HepG2 (cell line): ENCODE data around the gene ITM2B. TPM values are rescaled to one million over a fixed set of nuclear protein-coding genes. Genes with fewer than 3 reads are reported as not detected.

Experiments
- BATF2 ChIP-seq: sonication (generic); formaldehyde crosslinking; IDR thresholded peaks from 2 replicates; pipeline ENCODE4 v1.8.0; 2022; ENCODE audit warnings: mild to moderate bottlenecking, missing genetic modification reagents, moderate library complexity
- BCL3 ChIP-seq: sonication (generic); formaldehyde crosslinking; IDR thresholded peaks from 2 replicates; pipeline ENCODE4 v1.5.1; 2020; ENCODE audit warnings: mild to moderate bottlenecking, missing genetic modification reagents, moderate library complexity
- HDAC1 ChIP-seq: sonication (generic); formaldehyde crosslinking; IDR thresholded peaks from 2 replicates; pipeline ENCODE4 v1.5.1; 2020; ENCODE audit warnings: mild to moderate bottlenecking, missing genetic modification reagents
- HNRNPH1 ChIP-seq: fragments of 200-400 bp; formaldehyde crosslinking; optimal IDR thresholded peaks from 2 replicates; pipeline ENCODE3; 2017; ENCODE audit warnings: mild to moderate bottlenecking, low read depth, low read length
- HOXA9 ChIP-seq: sonication (generic); formaldehyde crosslinking; IDR thresholded peaks from 2 replicates; pipeline ENCODE4 v1.8.1; 2022; ENCODE audit warnings: missing genetic modification reagents, mild to moderate bottlenecking, moderate library complexity, borderline replicate concordance
- MIER2 ChIP-seq: IDR thresholded peaks from 2 replicates; pipeline ENCODE4 v1.6.1; 2016; ENCODE audit warnings: missing biosample characterization, missing genetic modification reagents
- NR2F6 ChIP-seq, 2 experiments: IDR thresholded peaks; 2 replicates each; pipeline ENCODE4 v1.6.1; 2016; ENCODE audit warnings: antibody characterized with exemption in 1 of 2, mild to moderate bottlenecking in 1 of 2
- POGZ ChIP-seq: sonication (generic); formaldehyde crosslinking; IDR thresholded peaks from 2 replicates; pipeline ENCODE4 v1.4.0; 2020; ENCODE audit warnings: mild to moderate bottlenecking, missing genetic modification reagents
- RBFOX2 ChIP-seq: fragments of 200-400 bp; formaldehyde crosslinking; IDR thresholded peaks from 2 replicates; pipeline ENCODE4 v1.6.1; 2017; ENCODE audit warnings: low read depth, mild to moderate bottlenecking, low read length
- REPIN1 ChIP-seq: sonication (generic); formaldehyde crosslinking; IDR thresholded peaks from 2 replicates; pipeline ENCODE4 v1.8.0; 2022; ENCODE audit warnings: missing genetic modification reagents, low read depth, mild to moderate bottlenecking, borderline replicate concordance
- SP5 ChIP-seq: IDR thresholded peaks from 2 replicates; pipeline ENCODE4 v1.6.1; 2016; ENCODE audit warnings: low read depth, borderline replicate concordance
- STAT6 ChIP-seq: sonication (generic); formaldehyde crosslinking; IDR thresholded peaks from 2 replicates; pipeline ENCODE4 v1.4.0; 2020; ENCODE audit warnings: missing genetic modification reagents, mild to moderate bottlenecking, borderline replicate concordance
- TBL1XR1 ChIP-seq: fragments of 150-350 bp; IDR thresholded peaks from 2 replicates; pipeline ENCODE4 v1.6.1; 2014; ENCODE audit warnings: borderline replicate concordance, low read length; ENCODE audit not compliant: partially characterized antibody
- TGIF2 ChIP-seq: IDR thresholded peaks from 2 replicates; pipeline ENCODE4 v1.6.1; 2016; ENCODE audit warnings: control low read depth, missing compliant biosample characterization
- polyA plus RNA-seq, 8 experiments: library from polyadenylated mRNA; depleted of rRNA in 3 of 8; stranded (reverse) in 7 of 8; unstranded in 1 of 8; fragments of >200 nt; fragmentation: Illumina TruSeq in 4 of 8; extraction: Trizol in 4 of 8; gene quantifications; 2 replicates each; pipeline versions ENCODE4 v1.2.1 to v1.2.3, GENCODE V29; 2011 to 2016; ENCODE audit warnings: low read depth in 4 of 8, missing spikeins in 1 of 8, mixed read lengths in 1 of 8; ENCODE audit not compliant: insufficient read depth in 1 of 8
- total RNA-seq, 5 experiments: library from RNA; depleted of rRNA; stranded (reverse); fragments of >200 nt; fragmentation: Illumina TruSeq; extraction: Trizol; gene quantifications; 2 replicates each; pipeline ENCODE4 v1.2.3, GENCODE V29; 2016; ENCODE audit warnings: low read depth in 1 of 5
- TF ChIP-seq, protein P1 (sequence below): IDR thresholded peaks from 2 replicates; pipeline ENCODE4 v1.6.1; 2016; ENCODE audit warnings: missing biosample characterization, missing genetic modification reagents, low read depth
- TF ChIP-seq, protein P2 (sequence below): sonication (generic); formaldehyde crosslinking; IDR thresholded peaks from 2 replicates; pipeline ENCODE4 v1.8.1; 2022; ENCODE audit warnings: mild to moderate bottlenecking, missing genetic modification reagents
- TF ChIP-seq, protein P3 (sequence below): sonication (generic); formaldehyde crosslinking; IDR thresholded peaks from 2 replicates; pipeline ENCODE4 v1.4.0; 2020; ENCODE audit warnings: missing genetic modification reagents; ENCODE audit errors: not compliant biosample characterization

Gene ITM2B
- total and polyA plus RNA-seq, 2 of the 13 experiments (the other 11 are each of a cell fraction or from before 2014, with no cell fraction given): 158 to 373 TPM

GRCh38 chr13:48303359-48304142, 70.5 kb downstream of the ITM2B start, which contains the start of gene RB1 (continued):
- TF ChIP-seq BCL3 (CRISPR knock-in tag) (peak; percentile 30; the same call in 1 of the 2 replicates), HNRNPH1 (peak; percentile 23), STAT6 (CRISPR knock-in tag) (0 out of 2 replicates have a peak, but pooled peaks have one; percentile 38), TBL1XR1 (no peak), RBFOX2 (peak; percentile 96), SP5 (CRISPR knock-in tag) (no peak), BATF2 (CRISPR knock-in tag) (0 out of 2 replicates have a peak, but pooled peaks have one; percentile 38), NR2F6 (IDR thresholded peaks at IDR 0.05) (no peak), NR2F6 (CRISPR knock-in tag; IDR thresholded peaks at IDR 0.05) (no peak), POGZ (CRISPR knock-in tag) (peak; percentile 71), HDAC1 (CRISPR knock-in tag) (peak; percentile 91), REPIN1 (CRISPR knock-in tag) (peak; percentile 46; the same call in 1 of the 2 replicates), MIER2 (no peak), HOXA9 (CRISPR knock-in tag) (0 out of 2 replicates have a peak, but pooled peaks have one; percentile 28), TGIF2 (peak; percentile 55; the same call in 1 of the 2 replicates)
- TF ChIP-seq, protein P1, sequence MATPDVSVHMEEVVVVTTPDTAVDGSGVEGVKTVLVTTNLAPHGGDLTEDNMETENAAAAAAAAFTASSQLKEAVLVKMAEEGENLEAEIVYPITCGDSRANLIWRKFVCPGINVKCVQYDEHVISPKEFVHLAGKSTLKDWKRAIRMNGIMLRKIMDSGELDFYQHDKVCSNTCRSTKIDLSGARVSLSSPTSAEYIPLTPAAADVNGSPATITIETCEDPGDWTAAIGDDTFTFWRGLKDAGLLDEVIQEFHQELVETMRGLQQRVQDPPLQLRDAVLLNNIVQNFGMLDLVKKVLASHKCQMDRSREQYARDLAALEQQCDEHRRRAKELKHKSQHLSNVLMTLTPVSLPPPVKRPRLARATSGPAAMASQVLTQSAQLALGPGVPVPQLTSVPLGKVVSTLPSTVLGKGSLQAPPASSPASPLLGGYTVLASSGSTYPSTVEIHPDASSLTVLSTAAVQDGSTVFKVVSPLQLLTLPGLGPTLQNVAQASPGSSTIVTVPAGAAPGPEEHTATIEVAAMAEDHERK (CRISPR knock-in tag): peak; percentile 57
- TF ChIP-seq, protein P2, sequence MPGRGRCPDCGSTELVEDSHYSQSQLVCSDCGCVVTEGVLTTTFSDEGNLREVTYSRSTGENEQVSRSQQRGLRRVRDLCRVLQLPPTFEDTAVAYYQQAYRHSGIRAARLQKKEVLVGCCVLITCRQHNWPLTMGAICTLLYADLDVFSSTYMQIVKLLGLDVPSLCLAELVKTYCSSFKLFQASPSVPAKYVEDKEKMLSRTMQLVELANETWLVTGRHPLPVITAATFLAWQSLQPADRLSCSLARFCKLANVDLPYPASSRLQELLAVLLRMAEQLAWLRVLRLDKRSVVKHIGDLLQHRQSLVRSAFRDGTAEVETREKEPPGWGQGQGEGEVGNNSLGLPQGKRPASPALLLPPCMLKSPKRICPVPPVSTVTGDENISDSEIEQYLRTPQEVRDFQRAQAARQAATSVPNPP (CRISPR knock-in tag): no peak
- TF ChIP-seq, protein P3, sequence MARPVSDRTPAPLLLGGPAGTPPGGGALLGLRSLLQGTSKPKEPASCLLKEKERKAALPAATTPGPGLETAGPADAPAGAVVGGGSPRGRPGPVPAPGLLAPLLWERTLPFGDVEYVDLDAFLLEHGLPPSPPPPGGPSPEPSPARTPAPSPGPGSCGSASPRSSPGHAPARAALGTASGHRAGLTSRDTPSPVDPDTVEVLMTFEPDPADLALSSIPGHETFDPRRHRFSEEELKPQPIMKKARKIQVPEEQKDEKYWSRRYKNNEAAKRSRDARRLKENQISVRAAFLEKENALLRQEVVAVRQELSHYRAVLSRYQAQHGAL (CRISPR knock-in tag): no peak
